GM12878 (cell line): ENCODE results near the gene NOVA2. TPM values are rescaled to one million over a fixed set of nuclear protein-coding genes. Genes with fewer than 3 reads are reported as not detected.

Experiments used
- ATAC-seq: fragments of 200-7000 bp; cut with Tn5 transposase; 3 replicates; pipeline ENCODE4 v1.9.1; 2020; ENCODE audit warnings: mild to moderate bottlenecking, moderate library complexity
- BruUV-seq: library from RNA; stranded (reverse); fragments of 400-500 nt; replicated peaks from 2 replicates; lab custom pipeline; 2021; lab: Mats Ljungman, UMichigan
- CTCF ChIA-PET: fragments of 300-600 bp; sonication (Branson Sonifier 250); formaldehyde crosslinking; extraction: SDS; loops from one replicate; lab custom pipeline; 2021; ENCODE audit warnings: inconsistent platforms; lab: Yijun Ruan, JAX
- POLR2A ChIA-PET: fragments of 350-600 bp; formaldehyde crosslinking; extraction: SDS; loops from one replicate; lab custom pipeline; 2021; ENCODE audit warnings: inconsistent platforms; lab: Charles Lee
- RAD21 ChIA-PET: fragments of 300-600 bp; sonication (Branson Sonifier 250); formaldehyde crosslinking; loops from one replicate; lab custom pipeline; 2023; ENCODE audit warnings: antibody characterized with exemption; ENCODE audit not compliant: unreplicated experiment; lab: Charles Lee
- SMC1A ChIA-PET: fragments of 300-600 bp; sonication (Branson Sonifier 250); formaldehyde crosslinking; loops from one replicate; lab custom pipeline; 2023; ENCODE audit not compliant: unreplicated experiment, uncharacterized antibody; lab: Charles Lee
- DNase-seq: peaks from one replicate; pipeline ENCODE4 v3.0.0-alpha.2; 2011; ENCODE audit warnings: low read depth, low spot score
- FAIRE-seq: peaks from 3 replicates; lab custom pipeline; 2011; peaks lifted over from hg19 to GRCh38; lab: Jason Lieb, UNC
- H2AFZ ChIP-seq: 2 replicates; pipeline ENCODE4 v1.6.0; 2011; ENCODE audit warnings: low read depth, low read length, control low read depth; ENCODE audit not compliant: control insufficient read depth
- H3K27ac ChIP-seq: 2 replicates; pipeline ENCODE4 v1.5.1; 2011; ENCODE audit warnings: control low read depth; ENCODE audit not compliant: control insufficient read depth, insufficient read depth
- H3K27me3 ChIP-seq, 2 experiments: replicated peaks in 1 of 2; 2 replicates each; pipeline versions ENCODE4 v1.6.0 to v1.6.1; 2011; ENCODE audit warnings: low read length in 1 of 2; ENCODE audit not compliant: control insufficient read depth in 2 of 2, insufficient read depth in 2 of 2
- H3K36me3 ChIP-seq, 2 experiments: 2 replicates each; pipeline ENCODE4 v1.5.1; 2011; ENCODE audit warnings: low read length in 1 of 2; ENCODE audit not compliant: control insufficient read depth in 2 of 2, insufficient read depth in 2 of 2
- H3K4me1 ChIP-seq: 2 replicates; pipeline ENCODE4 v1.6.1; 2011; ENCODE audit warnings: mild to moderate bottlenecking, low read length, moderate library complexity, mixed read lengths; ENCODE audit not compliant: control insufficient read depth, insufficient read depth
- H3K4me2 ChIP-seq: 2 replicates; pipeline ENCODE4 v1.6.0; 2011; ENCODE audit warnings: control low read depth; ENCODE audit not compliant: control insufficient read depth, insufficient read depth
- H3K4me3 ChIP-seq: fragments of 200-600 bp; sonication (generic); 2 replicates; pipeline ENCODE4 v1.5.1; 2016
- H3K79me2 ChIP-seq: 2 replicates; pipeline ENCODE4 v1.6.0; 2011; ENCODE audit warnings: low read length; ENCODE audit not compliant: control insufficient read depth, insufficient read depth
- H3K9ac ChIP-seq: 2 replicates; pipeline ENCODE4 v1.8.0; 2011; ENCODE audit warnings: low read length, control low read depth, mixed read lengths; ENCODE audit not compliant: control insufficient read depth, insufficient read depth
- H3K9me3 ChIP-seq: replicated peaks from 3 replicates; pipeline ENCODE4 v1.5.1; 2011; ENCODE audit warnings: mild to moderate bottlenecking, low read length; ENCODE audit not compliant: control insufficient read depth, insufficient read depth
- H4K20me1 ChIP-seq: 2 replicates; pipeline ENCODE4 v1.6.0; 2011; ENCODE audit not compliant: control insufficient read depth, insufficient read depth
- HDGF ChIP-seq: fragments of 450-650 bp; IDR thresholded peaks from 2 replicates; pipeline ENCODE4 v1.6.1; 2016; ENCODE audit warnings: antibody characterized with exemption
- NKRF ChIP-seq: fragments of 450-650 bp; conservative IDR thresholded peaks from 2 replicates; pipeline ENCODE4 v1.6.1; 2017; ENCODE audit warnings: mild to moderate bottlenecking, moderate library complexity
- POLR2A ChIP-seq: IDR thresholded peaks from 2 replicates; pipeline ENCODE4 v1.6.1; 2011; ENCODE audit warnings: low read depth, mild to moderate bottlenecking, low read length
- SMC3 ChIP-seq: IDR thresholded peaks from 2 replicates; pipeline ENCODE4 v1.6.1; 2011; ENCODE audit warnings: low read length, improper control_type of control experiment, borderline replicate concordance
- WGBS: methylation state at CpG from one replicate; pipeline ENCODE4 v1.1.6; 2016; ENCODE audit warnings: low lambda C conversion rate; ENCODE audit not compliant: insufficient replicate concordance, insufficient coverage; ENCODE audit errors: missing lambda C conversion rate; 5-methylcytosine and 5-hydroxymethylcytosine counted together
- in situ Hi-C: fragments of 300-500 bp; cut with MboI; formaldehyde crosslinking; loops from 9 replicates; pipeline ENCODE4 v1.14.3; 2018; ENCODE audit warnings: mixed read lengths
- intact Hi-C: fragments of 100-400 bp; cut with micrococcal nuclease; formaldehyde crosslinking; loops from one replicate; pipeline ENCODE4 v1.14.2; 2022; ENCODE audit not compliant: unreplicated experiment
- polyA plus RNA-seq, 11 experiments: library from polyadenylated mRNA; depleted of rRNA in 4 of 11; unstranded in 6 of 11; stranded (reverse) in 5 of 11; fragments of >200 nt; fragmentation: Nextera tagmentation in 4 of 11; fragmentation: Illumina TruSeq in 1 of 11; extraction: Ambion mirVana in 4 of 11; extraction: Trizol in 1 of 11; gene quantifications; 1 replicate in 1 of 11; 2 replicates in 10 of 11; pipeline versions ENCODE4 v1.2.1 to v1.2.3, GENCODE V29; 2011 to 2016; ENCODE audit warnings: inconsistent platforms in 2 of 11, missing spikeins in 2 of 11, low read depth in 1 of 11
- total RNA-seq, 4 experiments: library from RNA; depleted of rRNA in 3 of 4; stranded (reverse); fragments of >200 nt in 3 of 4; fragmentation: Illumina TruSeq in 1 of 4; extraction: Trizol in 1 of 4; gene quantifications; 2 replicates each; pipeline versions ENCODE4 v1.2.1 to v1.2.3, GENCODE V29; 2013 to 2021

Gene NOVA2
- total and polyA plus RNA-seq, 10 of the 15 experiments (the other 5 are each of a cell fraction or from before 2014, with no cell fraction given), result under 0.01 to 0.44 (median 0.03) TPM; not detected in 4

GRCh38 chr19:45972947-45973540, 621 bp downstream of the NOVA2 start:
- BruUV-seq, result no TSS peak
- FAIRE-seq (no peak), ATAC-seq (no peak), DNase-seq (no peak)
- Histone ChIP-seq H3K4me2 (no peak overlapping the region), H3K4me3 (no peak overlapping the region), H3K36me3 (no peaks in the 10 kb centered on the region), H3K9ac (no peak overlapping the region), H3K79me2 (no peaks in the 10 kb centered on the region), H4K20me1 (no peaks in the 10 kb centered on the region), H3K9me3 (no peaks in the 10 kb centered on the region), H3K27me3 (peaks cover 0 to 11% of the 10 kb centered on the region in 2 experiments; a peak in 3 of 4 replicates), H3K27ac (no peak overlapping the region), H2AFZ (no peak overlapping the region), H3K4me1 (no peaks in the 10 kb centered on the region)
- in situ Hi-C loops (no loop called here), intact Hi-C loops (no loop called here)
- ChIA-PET CTCF (no interaction called here), POLR2A (no interaction called here), RAD21 (no interaction called here), SMC1A (no interaction called here)
- no peak for TF ChIP-seq NKRF
- TF ChIP-seq SMC3, result no peak
- no peak for TF ChIP-seq POLR2A
- no peak for TF ChIP-seq HDGF
- WGBS, result 9% methylated on average over 6 of the region's 54 CpGs
